Measurements from ENCODE around the gene SUPT4H1. TPM values are rescaled to one million over a fixed set of nuclear protein-coding genes. Genes with fewer than 3 reads are reported as not detected.

Gene SUPT4H1
- total and polyA plus RNA-seq, 9 of the 15 experiments (the other 6 are each of a cell fraction or from before 2014, with no cell fraction given): 62.1 to 320 (median 117) TPM

GRCh38 chr17:58383892-58384462, 32.0 kb upstream of the SUPT4H1 start:
- Histone ChIP-seq H3K4me2 (ENCODE audit: insufficient read depth, low read length) (no peak overlapping the region), H3K4me1 (replicated peaks in 1 of 2; ENCODE audit: control insufficient read depth in 2 of 2, insufficient read depth in 2 of 2, low read length in 2 of 2) (peaks cover 11 to 44% of the 10 kb centered on the region in 2 experiments), H2AFZ (ENCODE audit: low read depth, low read length) (no peak overlapping the region), H3K9me3 (replicated peaks; ENCODE audit: control insufficient read depth, insufficient read depth, low read depth, low read length) (no peaks in the 10 kb centered on the region), H3K27ac (ENCODE audit: extremely low read depth, low read depth, low read length) (no peak overlapping the region), H3K4me3 (no peak overlapping the region), H3K79me2 (ENCODE audit: control insufficient read depth, insufficient read depth, low read length) (no peaks in the 10 kb centered on the region), H3K9ac (ENCODE audit: insufficient read depth in 1 of 2, low read depth in 2 of 2, low read length in 2 of 2) (no peak overlapping the region), H3K27me3 (ENCODE audit: control insufficient read depth in 2 of 2, insufficient read depth in 2 of 2, low read length in 2 of 2) (no peaks in the 10 kb centered on the region), H3K9me1 (ENCODE audit: control insufficient read depth, insufficient read depth, low read length) (no peaks in the 10 kb centered on the region), H4K20me1 (replicated peaks; ENCODE audit: control insufficient read depth, insufficient read depth, low read length) (no peaks in the 10 kb centered on the region), H3K36me3 (ENCODE audit: control insufficient read depth, insufficient read depth, low read length) (no peaks in the 10 kb centered on the region)
- DNase-seq (ENCODE audit: extremely low read depth in 1 of 4, low spot score in 3 of 4): no peak
- no peak for ATAC-seq
- intact Hi-C loops (cut with micrococcal nuclease): no loop called here
- no TSS peak for BruUV-seq (replicated peaks)
- TF ChIP-seq TCF3 (CRISPR knock-in tag; IDR thresholded peaks at IDR 0.05) (no peak), CEBPB (tag; IDR thresholded peaks at IDR 0.05) (no peak), ZNF224 (CRISPR knock-in tag; IDR thresholded peaks at IDR 0.05) (no peak), MXD1 (CRISPR knock-in tag; IDR thresholded peaks at IDR 0.05; ENCODE audit: borderline replicate concordance, poor library complexity, severe bottlenecking) (no peak), SMARCC2 (IDR thresholded peaks at IDR 0.05; ENCODE audit: low read depth) (no peak), ELK3 (CRISPR knock-in tag; IDR thresholded peaks at IDR 0.05) (no peak), ZNF124 (CRISPR knock-in tag; IDR thresholded peaks at IDR 0.05) (no peak), GTF2A2 (tag; IDR thresholded peaks at IDR 0.05) (no peak), ETS2 (tag; IDR thresholded peaks at IDR 0.05; ENCODE audit: borderline replicate concordance, poor library complexity, severe bottlenecking) (no peak), IRF1 (CRISPR knock-in tag; IDR thresholded peaks at IDR 0.05; ENCODE audit: borderline replicate concordance) (no peak), OTX1 (CRISPR knock-in tag; IDR thresholded peaks at IDR 0.05) (no peak), ZKSCAN8 (CRISPR knock-in tag; IDR thresholded peaks at IDR 0.05) (no peak), ZBTB17 (CRISPR knock-in tag; IDR thresholded peaks at IDR 0.05) (no peak), ZNF408 (CRISPR knock-in tag; IDR thresholded peaks at IDR 0.05; ENCODE audit: low read depth) (no peak)
- 80% methylated on average over 4 of the region's 4 CpGs for WGBS (ENCODE audit: insufficient coverage, low coverage, missing lambda C conversion rate)
- POLR2A ChIA-PET: interaction anchor here (0.8 to 1.6 kb wide), 5 partner anchors 11 to 247 kb away, joined by 3 to 5 read pairs (median 4); no protein-coding TSS in a partner anchor
- CTCF ChIA-PET (ENCODE audit: low intra/inter-chr PET ratio): no interaction called here
- in situ Hi-C loops (cut with MboI): no loop called here
- FAIRE-seq: no peak
